Pons (tissue), 1 donor: Measurements from ENCODE around the gene MEX3A.

Experiments
- DNase-seq: peaks from one replicate; pipeline ENCODE4 v3.0.0-alpha.2; 2016; ENCODE audit warnings: low spot score

MEX3A gene

GRCh38 chr1:156102633-156103511 lies 20.6 kb upstream of the MEX3A start:
- no peak for DNase-seq

GRCh38 chr1:156101880-156102279 lies 19.6 kb upstream of the MEX3A start:
- DNase-seq: no peak

GRCh38 chr1:156100205-156100995 lies 18.1 kb upstream of the MEX3A start:
- no peak for DNase-seq

GRCh38 chr1:156099282-156099681 lies 17.0 kb upstream of the MEX3A start:
- DNase-seq: no peak

- no peak for DNase-seq
These were observed 16.5 kb upstream of the MEX3A start for GRCh38 chr1:156098784-156099183.

GRCh38 chr1:156097499-156098178 lies 15.4 kb upstream of the MEX3A start:
- DNase-seq: no peak

GRCh38 chr1:156096640-156097391 lies 14.6 kb upstream of the MEX3A start:
- DNase-seq: peak; percentile 79

- no peak for DNase-seq
These were observed 13.7 kb upstream of the MEX3A start for GRCh38 chr1:156095906-156096508.

- no peak for DNase-seq
These were observed 9.3 kb upstream of the MEX3A start for GRCh38 chr1:156091610-156092009.

GRCh38 chr1:156090840-156091188 lies 8.5 kb upstream of the MEX3A start:
- DNase-seq: peak; percentile 86

GRCh38 chr1:156090138-156090839 lies 8.0 kb upstream of the MEX3A start:
- DNase-seq: peak; percentile 79

GRCh38 chr1:156089704-156090103 lies 7.4 kb upstream of the MEX3A start:
- no peak for DNase-seq

GRCh38 chr1:156086256-156086662 lies 4.0 kb upstream of the MEX3A start:
- DNase-seq: no peak

GRCh38 chr1:156083800-156084790 lies 1.8 kb upstream of the MEX3A start:
- no peak for DNase-seq

- no peak for DNase-seq
These were observed 352 bp downstream of the MEX3A start for GRCh38 chr1:156081917-156082308.

- DNase-seq: no peak
These were observed 917 bp downstream of the MEX3A start for GRCh38 chr1:156081180-156081916.

GRCh38 chr1:156080863-156081179 lies 1.4 kb downstream of the MEX3A start:
- no peak for DNase-seq

- no peak for DNase-seq
These were observed 1.9 kb downstream of the MEX3A start for GRCh38 chr1:156080241-156080862.

- DNase-seq: no peak
These were observed 2.5 kb downstream of the MEX3A start for GRCh38 chr1:156079762-156080161.
